Measurements from ENCODE around the gene CFAP97D2. TPM values are rescaled to one million over a fixed set of nuclear protein-coding genes. Genes with fewer than 3 reads are reported as not detected.

The CFAP97D2 gene
- total RNA-seq, 1 experiment from 2014 or later: not detected

GRCh38 chr13:114154476-114154875 lies 24.6 kb upstream of the CFAP97D2 start:
- H3K27ac Mint-ChIP-seq (ENCODE audit: unreplicated experiment): no peak overlapping the region
- no peaks in the 10 kb centered on the region for H3K36me3 Mint-ChIP-seq (ENCODE audit: insufficient read depth, unreplicated experiment)
- H3K4me1 Mint-ChIP-seq (ENCODE audit: low read depth, unreplicated experiment): no peaks in the 10 kb centered on the region
- Histone ChIP-seq H3K27me3 (replicated peaks; ENCODE audit: control insufficient read depth, insufficient read depth, low read length) (no peaks in the 10 kb centered on the region), H3K4me1 (no peaks in the 10 kb centered on the region), H3K4me3 (ENCODE audit: low read depth, low read length) (no peak overlapping the region), H3K9me3 (no peaks in the 10 kb centered on the region), H3K36me3 (ENCODE audit: control insufficient read depth, insufficient read depth, low read length) (no peaks in the 10 kb centered on the region)
- BruUV-seq (replicated peaks): no TSS peak
- H3K9me3 Mint-ChIP-seq (ENCODE audit: unreplicated experiment): peaks cover 12% of the 10 kb centered on the region
- DNase-seq: no peak
- CTCF ChIA-PET: no interaction called here
- peaks cover 8% of the 10 kb centered on the region for H3K27me3 Mint-ChIP-seq (ENCODE audit: insufficient read depth, unreplicated experiment)
- POLR2A ChIA-PET: no interaction called here
- no peak overlapping the region for H3K4me3 Mint-ChIP-seq (ENCODE audit: unreplicated experiment)
- intact Hi-C loops (cut with micrococcal nuclease; ENCODE audit: unreplicated experiment): no loop called here
- TF ChIP-seq, protein P1, sequence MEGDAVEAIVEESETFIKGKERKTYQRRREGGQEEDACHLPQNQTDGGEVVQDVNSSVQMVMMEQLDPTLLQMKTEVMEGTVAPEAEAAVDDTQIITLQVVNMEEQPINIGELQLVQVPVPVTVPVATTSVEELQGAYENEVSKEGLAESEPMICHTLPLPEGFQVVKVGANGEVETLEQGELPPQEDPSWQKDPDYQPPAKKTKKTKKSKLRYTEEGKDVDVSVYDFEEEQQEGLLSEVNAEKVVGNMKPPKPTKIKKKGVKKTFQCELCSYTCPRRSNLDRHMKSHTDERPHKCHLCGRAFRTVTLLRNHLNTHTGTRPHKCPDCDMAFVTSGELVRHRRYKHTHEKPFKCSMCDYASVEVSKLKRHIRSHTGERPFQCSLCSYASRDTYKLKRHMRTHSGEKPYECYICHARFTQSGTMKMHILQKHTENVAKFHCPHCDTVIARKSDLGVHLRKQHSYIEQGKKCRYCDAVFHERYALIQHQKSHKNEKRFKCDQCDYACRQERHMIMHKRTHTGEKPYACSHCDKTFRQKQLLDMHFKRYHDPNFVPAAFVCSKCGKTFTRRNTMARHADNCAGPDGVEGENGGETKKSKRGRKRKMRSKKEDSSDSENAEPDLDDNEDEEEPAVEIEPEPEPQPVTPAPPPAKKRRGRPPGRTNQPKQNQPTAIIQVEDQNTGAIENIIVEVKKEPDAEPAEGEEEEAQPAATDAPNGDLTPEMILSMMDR (IDR thresholded peaks at IDR 0.05; ENCODE audit: insufficient read depth in 1 of 2, low read depth in 1 of 2, low read length in 1 of 2, severe bottlenecking in 1 of 2, unreplicated experiment in 1 of 2): no peak

DNA sequence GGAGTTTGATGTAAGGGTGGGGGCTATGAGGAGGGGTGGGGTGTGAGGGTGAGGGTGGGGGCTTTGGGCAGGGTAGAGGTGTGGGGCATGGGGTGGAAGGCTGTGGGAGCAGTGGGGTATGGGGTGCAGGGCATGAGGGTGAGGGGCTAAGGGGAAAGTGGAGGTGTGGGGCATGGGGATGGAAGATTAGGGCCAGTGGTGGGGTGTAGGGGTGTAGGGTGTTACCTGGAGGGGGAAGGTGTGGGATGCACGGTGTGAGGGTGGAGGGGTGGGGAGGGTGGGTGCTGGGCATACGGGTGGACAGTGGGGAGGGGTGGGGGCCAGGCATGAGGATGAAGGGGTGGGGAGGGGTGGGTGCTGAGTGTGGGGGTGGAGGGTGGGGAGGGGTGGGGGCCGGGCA lies 23.7 kb upstream of the CFAP97D2 start:
- no peak for DNase-seq
- H3K4me3 ChIP-seq (ENCODE audit: low read depth, low read length): no peak overlapping the region
- H3K4me3 Mint-ChIP-seq (ENCODE audit: unreplicated experiment): no peak overlapping the region
- intact Hi-C loops (cut with micrococcal nuclease; ENCODE audit: unreplicated experiment): no loop called here
- no peaks in the 10 kb centered on the region for H3K27me3 ChIP-seq (replicated peaks; ENCODE audit: control insufficient read depth, insufficient read depth, low read length)
- no peaks in the 10 kb centered on the region for H3K4me1 Mint-ChIP-seq (ENCODE audit: low read depth, unreplicated experiment)
- no peaks in the 10 kb centered on the region for H3K36me3 ChIP-seq (ENCODE audit: control insufficient read depth, insufficient read depth, low read length)
- no peaks in the 10 kb centered on the region for H3K9me3 ChIP-seq
- CTCF ChIA-PET: no interaction called here
- no peaks in the 10 kb centered on the region for H3K36me3 Mint-ChIP-seq (ENCODE audit: insufficient read depth, unreplicated experiment)
- peaks cover 12% of the 10 kb centered on the region for H3K9me3 Mint-ChIP-seq (ENCODE audit: unreplicated experiment)
- TF ChIP-seq, protein P1 (IDR thresholded peaks at IDR 0.05; ENCODE audit: insufficient read depth in 1 of 2, low read depth in 1 of 2, low read length in 1 of 2, severe bottlenecking in 1 of 2, unreplicated experiment in 1 of 2): no peak
- POLR2A ChIA-PET: no interaction called here
- H3K4me1 ChIP-seq: no peaks in the 10 kb centered on the region
- H3K27me3 Mint-ChIP-seq (ENCODE audit: insufficient read depth, unreplicated experiment): peaks cover 8% of the 10 kb centered on the region
- H3K27ac Mint-ChIP-seq (ENCODE audit: unreplicated experiment): no peak overlapping the region
- no TSS peak for BruUV-seq (replicated peaks)

GRCh38 chr13:114155926-114156883 lies 22.9 kb upstream of the CFAP97D2 start:
- H3K27ac Mint-ChIP-seq (ENCODE audit: unreplicated experiment): no peak overlapping the region
- H3K27me3 Mint-ChIP-seq (ENCODE audit: insufficient read depth, unreplicated experiment): peaks cover 8% of the 10 kb centered on the region
- H3K36me3 ChIP-seq (ENCODE audit: control insufficient read depth, insufficient read depth, low read length): no peaks in the 10 kb centered on the region
- no peaks in the 10 kb centered on the region for H3K36me3 Mint-ChIP-seq (ENCODE audit: insufficient read depth, unreplicated experiment)
- H3K4me3 Mint-ChIP-seq (ENCODE audit: unreplicated experiment): no peak overlapping the region
- no peak for DNase-seq
- no peaks in the 10 kb centered on the region for H3K4me1 Mint-ChIP-seq (ENCODE audit: low read depth, unreplicated experiment)
- H3K9me3 Mint-ChIP-seq (ENCODE audit: unreplicated experiment): peaks cover 12% of the 10 kb centered on the region
- POLR2A ChIA-PET: interaction anchor here (0.6 kb wide), 1 partner anchor 35 kb away, joined by 3 read pairs; no protein-coding TSS in a partner anchor
- H3K4me3 ChIP-seq (ENCODE audit: low read depth, low read length): no peak overlapping the region
- H3K27me3 ChIP-seq (replicated peaks; ENCODE audit: control insufficient read depth, insufficient read depth, low read length): no peaks in the 10 kb centered on the region
- H3K9me3 ChIP-seq: no peaks in the 10 kb centered on the region
- no TSS peak for BruUV-seq (replicated peaks)
- TF ChIP-seq, protein P1 (IDR thresholded peaks at IDR 0.05; ENCODE audit: insufficient read depth in 1 of 2, low read depth in 1 of 2, low read length in 1 of 2, severe bottlenecking in 1 of 2, unreplicated experiment in 1 of 2): no peak
- intact Hi-C loops (cut with micrococcal nuclease; ENCODE audit: unreplicated experiment): no loop called here
- H3K4me1 ChIP-seq: no peaks in the 10 kb centered on the region
- CTCF ChIA-PET: no interaction called here
